Panc1 (cell line): ENCODE data around the gene DCD.

Experiments
- POLR2AphosphoS5 ChIP-seq: IDR thresholded peaks from 2 replicates; pipeline ENCODE4 v1.6.1; 2012; ENCODE audit warnings: mild to moderate bottlenecking, low read depth, low read length, moderate library complexity
- SIN3A ChIP-seq: IDR thresholded peaks from 2 replicates; pipeline ENCODE4 v1.6.1; 2012; ENCODE audit warnings: low read depth, mild to moderate bottlenecking, low read length, moderate library complexity, borderline replicate concordance; ENCODE audit not compliant: insufficient read depth
- TCF7L2 ChIP-seq: IDR thresholded peaks from 2 replicates; pipeline ENCODE4 v1.6.1; 2011; ENCODE audit warnings: mild to moderate bottlenecking, low read depth, low read length, inconsistent platforms
- TF ChIP-seq, protein P1 (sequence below): fragments of 450-650 bp; IDR thresholded peaks from 2 replicates; pipeline ENCODE4 v1.5.1; 2017; ENCODE audit warnings: mild to moderate bottlenecking
- TF ChIP-seq, protein P2 (sequence below), 2 experiments: IDR thresholded peaks; 2 replicates each; pipeline ENCODE4 v1.6.1; 2011 to 2012; ENCODE audit warnings: low read depth in 2 of 2, control low read depth in 1 of 2, low read length in 1 of 2, mild to moderate bottlenecking in 1 of 2, moderate library complexity in 1 of 2; ENCODE audit not compliant: insufficient read depth in 1 of 2

DNA sequence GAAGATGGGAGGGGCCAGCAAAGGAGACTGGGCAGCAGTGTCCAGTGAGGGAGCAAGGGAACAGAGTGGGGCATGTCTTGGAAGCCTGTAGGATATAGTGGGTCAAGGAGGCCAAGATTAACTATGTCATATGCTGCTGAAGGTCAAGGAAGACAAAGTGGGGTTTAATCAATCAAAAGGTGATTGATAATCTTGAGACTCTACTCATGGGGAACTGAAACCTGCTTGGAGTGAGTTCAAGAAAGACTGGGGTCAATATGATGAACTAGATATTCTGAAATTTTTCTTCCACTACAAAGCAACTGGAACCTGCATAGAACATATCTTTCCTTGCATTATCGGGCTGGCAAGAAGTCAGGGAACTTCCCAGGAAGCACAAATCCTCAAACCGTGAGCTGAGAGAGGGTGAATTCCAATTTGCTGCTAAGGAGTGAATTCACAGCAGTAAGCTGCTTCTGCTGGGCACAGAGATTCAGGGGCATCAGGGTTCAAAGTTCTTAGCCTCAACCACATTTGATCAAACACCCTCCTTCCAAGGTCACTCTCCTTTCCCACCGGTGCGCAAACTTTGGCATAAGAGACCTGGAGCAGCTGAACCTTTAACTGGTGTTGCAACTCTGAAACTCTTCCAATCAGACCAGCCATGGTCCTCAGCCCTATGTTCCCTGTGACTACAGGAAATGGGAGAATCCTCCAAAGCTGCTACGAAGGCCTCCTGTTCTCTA, 40.3 kb upstream of the DCD start:
- TF ChIP-seq, protein P1, sequence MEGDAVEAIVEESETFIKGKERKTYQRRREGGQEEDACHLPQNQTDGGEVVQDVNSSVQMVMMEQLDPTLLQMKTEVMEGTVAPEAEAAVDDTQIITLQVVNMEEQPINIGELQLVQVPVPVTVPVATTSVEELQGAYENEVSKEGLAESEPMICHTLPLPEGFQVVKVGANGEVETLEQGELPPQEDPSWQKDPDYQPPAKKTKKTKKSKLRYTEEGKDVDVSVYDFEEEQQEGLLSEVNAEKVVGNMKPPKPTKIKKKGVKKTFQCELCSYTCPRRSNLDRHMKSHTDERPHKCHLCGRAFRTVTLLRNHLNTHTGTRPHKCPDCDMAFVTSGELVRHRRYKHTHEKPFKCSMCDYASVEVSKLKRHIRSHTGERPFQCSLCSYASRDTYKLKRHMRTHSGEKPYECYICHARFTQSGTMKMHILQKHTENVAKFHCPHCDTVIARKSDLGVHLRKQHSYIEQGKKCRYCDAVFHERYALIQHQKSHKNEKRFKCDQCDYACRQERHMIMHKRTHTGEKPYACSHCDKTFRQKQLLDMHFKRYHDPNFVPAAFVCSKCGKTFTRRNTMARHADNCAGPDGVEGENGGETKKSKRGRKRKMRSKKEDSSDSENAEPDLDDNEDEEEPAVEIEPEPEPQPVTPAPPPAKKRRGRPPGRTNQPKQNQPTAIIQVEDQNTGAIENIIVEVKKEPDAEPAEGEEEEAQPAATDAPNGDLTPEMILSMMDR, result no peak
- no peak for TF ChIP-seq POLR2AphosphoS5
- TF ChIP-seq TCF7L2, result no peak
- TF ChIP-seq, protein P2, sequence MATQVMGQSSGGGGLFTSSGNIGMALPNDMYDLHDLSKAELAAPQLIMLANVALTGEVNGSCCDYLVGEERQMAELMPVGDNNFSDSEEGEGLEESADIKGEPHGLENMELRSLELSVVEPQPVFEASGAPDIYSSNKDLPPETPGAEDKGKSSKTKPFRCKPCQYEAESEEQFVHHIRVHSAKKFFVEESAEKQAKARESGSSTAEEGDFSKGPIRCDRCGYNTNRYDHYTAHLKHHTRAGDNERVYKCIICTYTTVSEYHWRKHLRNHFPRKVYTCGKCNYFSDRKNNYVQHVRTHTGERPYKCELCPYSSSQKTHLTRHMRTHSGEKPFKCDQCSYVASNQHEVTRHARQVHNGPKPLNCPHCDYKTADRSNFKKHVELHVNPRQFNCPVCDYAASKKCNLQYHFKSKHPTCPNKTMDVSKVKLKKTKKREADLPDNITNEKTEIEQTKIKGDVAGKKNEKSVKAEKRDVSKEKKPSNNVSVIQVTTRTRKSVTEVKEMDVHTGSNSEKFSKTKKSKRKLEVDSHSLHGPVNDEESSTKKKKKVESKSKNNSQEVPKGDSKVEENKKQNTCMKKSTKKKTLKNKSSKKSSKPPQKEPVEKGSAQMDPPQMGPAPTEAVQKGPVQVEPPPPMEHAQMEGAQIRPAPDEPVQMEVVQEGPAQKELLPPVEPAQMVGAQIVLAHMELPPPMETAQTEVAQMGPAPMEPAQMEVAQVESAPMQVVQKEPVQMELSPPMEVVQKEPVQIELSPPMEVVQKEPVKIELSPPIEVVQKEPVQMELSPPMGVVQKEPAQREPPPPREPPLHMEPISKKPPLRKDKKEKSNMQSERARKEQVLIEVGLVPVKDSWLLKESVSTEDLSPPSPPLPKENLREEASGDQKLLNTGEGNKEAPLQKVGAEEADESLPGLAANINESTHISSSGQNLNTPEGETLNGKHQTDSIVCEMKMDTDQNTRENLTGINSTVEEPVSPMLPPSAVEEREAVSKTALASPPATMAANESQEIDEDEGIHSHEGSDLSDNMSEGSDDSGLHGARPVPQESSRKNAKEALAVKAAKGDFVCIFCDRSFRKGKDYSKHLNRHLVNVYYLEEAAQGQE (IDR thresholded peaks at IDR 0.05; ENCODE audit: insufficient read depth in 1 of 2, low read depth in 2 of 2, low read length in 1 of 2), result no peak
- no peak for TF ChIP-seq SIN3A
